Peyer's patch (tissue), 4 donors: Measurements from ENCODE around the gene TMEM132A. TPM values are rescaled to one million over a fixed set of nuclear protein-coding genes. Genes with fewer than 3 reads are reported as not detected.
A peak's percentile ranks its signal among the peaks of the same experiment; 100 is the strongest.

Experiments
- DNase-seq, 3 donors: peaks; one replicate each; pipeline ENCODE4 v3.0.0-alpha.2; 2017 to 2019
- H3K27ac ChIP-seq, 4 donors: fragments of 200-600 bp; sonication (generic); one replicate each; pipeline ENCODE4 v1.5.1; 2016 to 2019
- H3K27me3 ChIP-seq, 2 donors: fragments of 200-600 bp; sonication (generic); one replicate each; pipeline ENCODE4 v1.5.1; 2019
- H3K36me3 ChIP-seq, 3 donors: fragments of 200-600 bp; sonication (generic); one replicate each; pipeline ENCODE4 v1.5.1; 2016 to 2019
- H3K4me1 ChIP-seq, 4 donors: fragments of 200-600 bp; sonication (generic); one replicate each; pipeline ENCODE4 v1.5.1; 2016 to 2019
- H3K4me3 ChIP-seq, 4 donors: fragments of 200-600 bp; sonication (generic); 1 replicate in 3 of 4; 2 replicates in 1 of 4; pipeline ENCODE4 v1.5.1; 2016 to 2019; ENCODE audit warnings: mild to moderate bottlenecking in 1 of 4
- H3K9me3 ChIP-seq, 4 donors: fragments of 200-600 bp; sonication (generic); one replicate each; pipeline ENCODE4 v1.5.1; 2016 to 2019; ENCODE audit warnings: mild to moderate bottlenecking in 1 of 4
- CTCF ChIP-seq, 6 experiments: fragments of 450-650 bp in 4 of 6; fragments of 200-600 bp in 2 of 6; sonication (generic) in 1 of 6; IDR thresholded peaks; one replicate each; pipeline ENCODE4 v1.5.1; 2017 to 2019; ENCODE audit warnings: antibody characterized with exemption in 6 of 6, mild to moderate bottlenecking in 3 of 6, moderate library complexity in 1 of 6
- POLR2A ChIP-seq, 2 donors: fragments of 450-650 bp; IDR thresholded peaks; one replicate each; pipeline ENCODE4 v1.5.1; 2017; ENCODE audit warnings: antibody characterized with exemption in 2 of 2, mild to moderate bottlenecking in 2 of 2, moderate library complexity in 2 of 2
- total RNA-seq, 4 donors: library from RNA; depleted of rRNA; stranded (reverse); fragments of >200 nt; gene quantifications; one replicate each; pipeline ENCODE4 v1.1.0, GENCODE V29; 2016

Gene TMEM132A
- total RNA-seq, 4 donors from 2014 or later: 1.6 to 28.9 (median 4.0) TPM

GRCh38 chr11:60923800-60924109 lies 505 bp upstream of the TMEM132A start:
- Histone ChIP-seq H3K27ac (peak overlapping the region in 1 of 4 donors; percentile 70), H3K36me3 (peaks cover 0 to 36% (median 0%) of the 10 kb centered on the region in 3 donors), H3K27me3 (peaks cover 0 to 10% of the 10 kb centered on the region in 2 donors), H3K4me1 (peaks cover 5 to 25% (median 11%) of the 10 kb centered on the region in 4 donors), H3K4me3 (peak overlapping the region in 2 of 4 donors; percentile 73 to 80), H3K9me3 (no peaks in the 10 kb centered on the region)
- DNase-seq: no peak
- TF ChIP-seq POLR2A (IDR thresholded peaks at IDR 0.05): no peak

- H3K36me3 ChIP-seq: peaks cover 0 to 29% (median 0%) of the 10 kb centered on the region in 3 donors
- DNase-seq: peak in 1 of 3 donors; percentile 44
Observed at GRCh38 chr11:60924906-60925853, 920 bp downstream of the TMEM132A start.

GRCh38 chr11:60925868-60926267 lies 1.6 kb downstream of the TMEM132A start:
- Histone ChIP-seq H3K9me3 (no peaks in the 10 kb centered on the region), H3K4me3 (no peak overlapping the region), H3K4me1 (peaks cover 0 to 23% (median 7%) of the 10 kb centered on the region in 4 donors), H3K36me3 (peaks cover 0 to 22% (median 0%) of the 10 kb centered on the region in 3 donors), H3K27me3 (peaks cover 0 to 10% of the 10 kb centered on the region in 2 donors), H3K27ac (no peak overlapping the region)
- DNase-seq: peak in 1 of 3 donors; percentile 33
- TF ChIP-seq CTCF (IDR thresholded peaks at IDR 0.05): no peak

More at GRCh38 chr11:60924906-60925853, 920 bp downstream of the TMEM132A start:
- Histone ChIP-seq H3K27ac (peak overlapping the region in 1 of 4 donors; percentile 70), H3K4me3 (peak overlapping the region; percentile 50 to 80 (median 74)), H3K9me3 (no peaks in the 10 kb centered on the region), H3K4me1 (peaks cover 0 to 23% (median 7%) of the 10 kb centered on the region in 4 donors), H3K27me3 (peaks cover 0 to 10% of the 10 kb centered on the region in 2 donors)
- TF ChIP-seq POLR2A (IDR thresholded peaks at IDR 0.05) (no peak), CTCF (IDR thresholded peaks at IDR 0.05) (no peak)

- no peaks in the 10 kb centered on the region for H3K9me3 ChIP-seq
- peaks cover 0 to 10% of the 10 kb centered on the region in 2 donors for H3K27me3 ChIP-seq
- DNase-seq: peak in 1 of 3 donors; percentile 34
- no peak for TF ChIP-seq POLR2A (IDR thresholded peaks at IDR 0.05)
- H3K4me1 ChIP-seq: peaks cover 3 to 23% (median 9%) of the 10 kb centered on the region in 4 donors
- H3K27ac ChIP-seq: no peak overlapping the region
- no peak overlapping the region for H3K4me3 ChIP-seq
- H3K36me3 ChIP-seq: peaks cover 0 to 16% (median 0%) of the 10 kb centered on the region in 3 donors
Observed at GRCh38 chr11:60926500-60926899, 2.2 kb downstream of the TMEM132A start.

- TF ChIP-seq CTCF (IDR thresholded peaks at IDR 0.05) (no peak), POLR2A (IDR thresholded peaks at IDR 0.05) (no peak)
- Histone ChIP-seq H3K36me3 (peaks cover 0 to 9% (median 0%) of the 10 kb centered on the region in 3 donors), H3K4me3 (no peak overlapping the region), H3K27me3 (peaks cover 0 to 10% of the 10 kb centered on the region in 2 donors), H3K9me3 (no peaks in the 10 kb centered on the region), H3K27ac (no peak overlapping the region), H3K4me1 (peaks cover 5 to 23% (median 11%) of the 10 kb centered on the region in 4 donors)
- DNase-seq: peak in 1 of 3 donors; percentile 20
Observed at GRCh38 chr11:60927061-60927592, 2.9 kb downstream of the TMEM132A start.

- DNase-seq: peak in 1 of 3 donors; percentile 37
- Histone ChIP-seq H3K4me1 (peaks cover 5 to 23% (median 11%) of the 10 kb centered on the region in 4 donors), H3K4me3 (no peak overlapping the region), H3K27me3 (peaks cover 0 to 10% of the 10 kb centered on the region in 2 donors), H3K9me3 (no peaks in the 10 kb centered on the region), H3K36me3 (peaks cover 0 to 5% (median 0%) of the 10 kb centered on the region in 3 donors), H3K27ac (no peak overlapping the region)
- no peak for TF ChIP-seq CTCF (IDR thresholded peaks at IDR 0.05)
- TF ChIP-seq POLR2A (IDR thresholded peaks at IDR 0.05): no peak
Observed at GRCh38 chr11:60927600-60927999, 3.3 kb downstream of the TMEM132A start.
